GM06990 (cell line): ENCODE measurements around the gene STIM2.

Source experiments
- DNase-seq: peaks from one replicate; pipeline ENCODE4 v3.0.0-alpha.2; 2011; ENCODE audit not compliant: insufficient read length; ENCODE audit errors: extremely low read depth
- H3K27me3 ChIP-seq: replicated peaks from 2 replicates; pipeline ENCODE4 v1.6.0; 2011; ENCODE audit warnings: low read length; ENCODE audit not compliant: control insufficient read depth, insufficient read depth
- H3K36me3 ChIP-seq: 2 replicates; pipeline ENCODE4 v1.5.1; 2011; ENCODE audit warnings: low read length; ENCODE audit not compliant: control insufficient read depth, insufficient read depth
- H3K4me3 ChIP-seq: replicated peaks from 2 replicates; pipeline ENCODE4 v1.5.1; 2011; ENCODE audit warnings: low read depth, mild to moderate bottlenecking, control low read depth, low read length
- TF ChIP-seq, protein P1 (sequence below): IDR thresholded peaks from 2 replicates; pipeline ENCODE4 v1.5.1; 2011; ENCODE audit warnings: low read length, control low read depth, mild to moderate bottlenecking, inconsistent platforms; ENCODE audit not compliant: insufficient read depth, poor library complexity, severe bottlenecking

The STIM2 gene

DNA sequence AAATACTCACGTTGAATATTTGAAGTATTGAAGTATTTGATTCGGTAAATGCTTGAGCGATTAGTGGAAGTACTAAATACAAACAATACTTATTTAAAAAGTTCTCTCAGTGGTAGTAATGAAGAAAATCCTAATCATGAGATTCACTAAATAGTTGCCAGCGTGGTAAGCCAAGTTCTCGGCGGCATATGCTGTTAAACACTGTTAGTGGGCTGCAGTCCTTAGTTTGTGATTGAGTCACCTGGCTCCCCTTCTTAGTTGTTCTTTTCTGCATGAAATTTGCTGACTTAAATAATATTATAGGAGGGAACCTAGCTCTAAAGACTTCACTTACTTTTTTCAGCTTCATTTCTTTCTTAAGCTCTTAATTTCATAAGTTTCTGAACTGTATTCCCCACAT lies 51.4 kb downstream of the STIM2 start:
- TF ChIP-seq, protein P1, sequence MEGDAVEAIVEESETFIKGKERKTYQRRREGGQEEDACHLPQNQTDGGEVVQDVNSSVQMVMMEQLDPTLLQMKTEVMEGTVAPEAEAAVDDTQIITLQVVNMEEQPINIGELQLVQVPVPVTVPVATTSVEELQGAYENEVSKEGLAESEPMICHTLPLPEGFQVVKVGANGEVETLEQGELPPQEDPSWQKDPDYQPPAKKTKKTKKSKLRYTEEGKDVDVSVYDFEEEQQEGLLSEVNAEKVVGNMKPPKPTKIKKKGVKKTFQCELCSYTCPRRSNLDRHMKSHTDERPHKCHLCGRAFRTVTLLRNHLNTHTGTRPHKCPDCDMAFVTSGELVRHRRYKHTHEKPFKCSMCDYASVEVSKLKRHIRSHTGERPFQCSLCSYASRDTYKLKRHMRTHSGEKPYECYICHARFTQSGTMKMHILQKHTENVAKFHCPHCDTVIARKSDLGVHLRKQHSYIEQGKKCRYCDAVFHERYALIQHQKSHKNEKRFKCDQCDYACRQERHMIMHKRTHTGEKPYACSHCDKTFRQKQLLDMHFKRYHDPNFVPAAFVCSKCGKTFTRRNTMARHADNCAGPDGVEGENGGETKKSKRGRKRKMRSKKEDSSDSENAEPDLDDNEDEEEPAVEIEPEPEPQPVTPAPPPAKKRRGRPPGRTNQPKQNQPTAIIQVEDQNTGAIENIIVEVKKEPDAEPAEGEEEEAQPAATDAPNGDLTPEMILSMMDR = no peak
- no peak for DNase-seq

DNA sequence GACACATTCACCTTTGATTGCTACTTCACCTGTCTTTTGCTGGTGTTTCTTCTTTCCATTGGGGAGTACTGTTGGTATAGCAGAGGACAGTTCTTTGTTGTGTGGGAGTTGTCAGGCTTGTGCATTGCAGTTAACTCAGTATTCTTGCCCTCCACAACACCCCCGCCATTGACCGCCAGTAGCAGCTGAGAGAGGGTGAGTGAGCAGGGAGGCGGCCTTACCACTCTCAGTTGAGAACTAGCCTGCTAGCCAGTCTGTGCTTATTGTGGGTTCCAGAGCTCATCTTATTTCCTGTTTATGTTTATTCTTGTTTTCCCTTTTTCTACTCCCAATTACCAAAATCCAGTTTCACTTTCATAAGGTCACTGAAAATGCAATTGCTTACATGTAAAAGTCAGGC lies 52.2 kb downstream of the STIM2 start:
- TF ChIP-seq, protein P1 = no peak
- H3K4me3 ChIP-seq = no peak overlapping the region
- no peaks in the 10 kb centered on the region for H3K36me3 ChIP-seq
- no peaks in the 10 kb centered on the region for H3K27me3 ChIP-seq
- DNase-seq = no peak

More for the DNA sequence above, 51.4 kb downstream of the STIM2 start:
- no peaks in the 10 kb centered on the region for H3K36me3 ChIP-seq
- H3K27me3 ChIP-seq = no peaks in the 10 kb centered on the region
- no peak overlapping the region for H3K4me3 ChIP-seq

DNA sequence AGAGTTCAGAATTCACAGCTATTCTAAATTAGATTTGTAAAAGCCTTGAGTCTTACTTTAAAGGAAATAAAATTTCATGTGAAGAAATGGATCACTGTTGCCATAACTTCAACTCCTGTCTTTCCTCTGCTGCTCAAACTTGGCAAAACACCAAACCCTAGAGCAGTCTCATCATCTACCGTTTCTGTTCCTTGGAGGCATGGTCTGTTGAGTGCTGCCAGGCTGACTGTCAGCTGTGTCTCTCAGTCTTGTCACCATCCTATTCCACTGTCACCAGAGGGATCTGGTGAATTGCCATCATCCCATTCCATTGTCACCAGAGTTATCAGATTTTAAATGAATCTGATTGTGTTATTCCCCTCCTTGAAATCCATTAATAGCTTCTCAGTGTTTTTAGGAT lies 55.6 kb downstream of the STIM2 start:
- TF ChIP-seq, protein P1 = no peak
- DNase-seq = no peak
- Histone ChIP-seq H3K4me3 (no peak overlapping the region), H3K36me3 (no peaks in the 10 kb centered on the region), H3K27me3 (no peaks in the 10 kb centered on the region)

DNA sequence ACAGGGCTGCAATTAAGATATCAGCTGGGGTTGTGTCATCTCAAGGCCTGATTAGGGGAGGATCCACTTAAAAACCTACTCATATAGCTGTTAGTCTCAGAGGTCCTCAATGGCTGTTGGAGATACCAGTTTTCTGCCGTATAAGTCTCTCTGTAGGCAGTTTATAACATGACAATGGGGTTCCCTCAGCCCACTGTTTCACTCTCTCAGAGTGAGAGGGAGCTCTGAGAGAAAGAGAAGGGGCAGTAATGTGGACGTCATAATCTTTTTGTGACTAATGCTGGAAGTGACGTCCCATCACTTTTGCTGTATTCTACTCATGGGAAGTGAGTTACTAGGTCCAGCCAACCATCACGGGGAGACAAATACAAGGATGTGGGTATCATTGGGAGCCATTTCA lies 70.3 kb downstream of the STIM2 start:
- H3K36me3 ChIP-seq = no peaks in the 10 kb centered on the region

DNA sequence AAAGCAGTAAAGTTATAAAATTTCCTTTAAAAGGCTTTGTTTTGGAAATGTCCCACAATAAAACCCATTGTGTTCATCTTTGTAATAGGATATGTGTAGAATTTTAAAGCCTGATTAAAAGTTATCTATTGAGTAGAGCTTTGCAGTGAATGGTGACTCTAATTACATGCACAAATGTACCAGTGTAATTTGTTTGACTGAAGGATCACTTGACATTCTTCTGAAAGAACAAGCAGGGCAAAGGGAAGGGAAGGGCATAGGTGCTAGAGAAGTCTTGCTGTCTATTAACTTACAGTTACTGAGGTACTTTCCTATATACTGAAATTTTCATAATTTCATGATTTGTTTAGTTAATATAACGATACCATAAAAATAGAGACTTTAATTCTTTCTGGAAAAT lies 70.8 kb downstream of the STIM2 start:
- Histone ChIP-seq H3K36me3 (no peaks in the 10 kb centered on the region), H3K4me3 (no peak overlapping the region), H3K27me3 (no peaks in the 10 kb centered on the region)
- TF ChIP-seq, protein P1 = no peak
- DNase-seq = no peak

More for the DNA sequence above, 70.3 kb downstream of the STIM2 start:
- no peaks in the 10 kb centered on the region for H3K27me3 ChIP-seq
- TF ChIP-seq, protein P1 = no peak
- no peak for DNase-seq
- H3K4me3 ChIP-seq = no peak overlapping the region

DNA sequence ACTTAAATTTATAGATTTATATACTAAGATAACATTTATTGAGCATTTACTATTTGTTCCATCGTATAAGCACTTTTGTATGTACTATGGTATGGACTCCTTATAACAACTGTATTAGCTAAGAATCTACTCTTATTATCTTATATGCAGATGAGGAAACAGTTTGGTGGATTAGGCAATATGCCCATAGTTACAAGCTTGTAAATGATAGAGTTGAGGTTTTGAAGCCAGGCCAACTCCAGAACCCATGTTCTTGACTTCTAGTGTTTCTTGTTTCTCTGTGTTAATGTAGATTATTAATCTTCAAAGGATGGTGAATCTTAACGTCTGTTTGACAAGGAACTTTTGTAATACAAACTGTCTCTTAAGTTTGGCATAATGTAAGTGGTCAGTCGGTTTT lies 71.3 kb downstream of the STIM2 start:
- Histone ChIP-seq H3K4me3 (no peak overlapping the region), H3K27me3 (no peaks in the 10 kb centered on the region), H3K36me3 (no peaks in the 10 kb centered on the region)
- no peak for DNase-seq
- TF ChIP-seq, protein P1 = no peak
